ENCODE measurements around the gene EPYC.

The EPYC gene

GRCh38 chr12:90939382-90939781 lies 65.4 kb downstream of the EPYC start:
- no peak for ATAC-seq
- TF ChIP-seq ZC3H10 (CRISPR knock-in tag; IDR thresholded peaks at IDR 0.05) (no peak), ISL1 (CRISPR knock-in tag; IDR thresholded peaks at IDR 0.05) (no peak), ZNF8 (CRISPR knock-in tag; IDR thresholded peaks at IDR 0.05) (no peak), POU6F1 (CRISPR knock-in tag; IDR thresholded peaks at IDR 0.05; ENCODE audit: borderline replicate concordance, low read depth) (no peak)

- TF ChIP-seq ZFP30 (CRISPR knock-in tag; IDR thresholded peaks at IDR 0.05) (no peak), CSRNP3 (CRISPR knock-in tag; IDR thresholded peaks at IDR 0.05) (no peak)
- peak; percentile 63 for ATAC-seq
These were observed 66.3 kb downstream of the EPYC start for GRCh38 chr12:90938451-90938850.

GRCh38 chr12:90937651-90938050 lies 67.1 kb downstream of the EPYC start:
- ATAC-seq, result no peak

More at GRCh38 chr12:90937651-90938050, 67.1 kb downstream of the EPYC start:
- TF ChIP-seq ARNTL (CRISPR knock-in tag; IDR thresholded peaks at IDR 0.05; ENCODE audit: borderline replicate concordance, low read depth) (no peak), GLIS3 (CRISPR knock-in tag; IDR thresholded peaks at IDR 0.05) (no peak), ESRRG (CRISPR knock-in tag; IDR thresholded peaks at IDR 0.05) (no peak), ZC3H10 (CRISPR knock-in tag; IDR thresholded peaks at IDR 0.05) (no peak), BACH2 (CRISPR knock-in tag; IDR thresholded peaks at IDR 0.05; ENCODE audit: borderline replicate concordance) (no peak), POU6F1 (CRISPR knock-in tag; IDR thresholded peaks at IDR 0.05; ENCODE audit: borderline replicate concordance, low read depth) (no peak), CSRNP3 (CRISPR knock-in tag; IDR thresholded peaks at IDR 0.05) (no peak), RARB (CRISPR knock-in tag; IDR thresholded peaks at IDR 0.05) (no peak), ZNF70 (CRISPR knock-in tag; IDR thresholded peaks at IDR 0.05) (no peak), SNAI2 (CRISPR knock-in tag; IDR thresholded peaks at IDR 0.05) (no peak), CREB5 (CRISPR knock-in tag; IDR thresholded peaks at IDR 0.05; ENCODE audit: low read depth) (no peak), TSHZ2 (CRISPR knock-in tag; IDR thresholded peaks at IDR 0.05) (no peak)

Measured in SK-N-SH treated with all-trans-retinoic acid at 6 μM for 48 hours (cell line).